HG03064 (cell line): ENCODE results near the gene AGPAT4.
"Not testable (repeated sequence)": the region's sequence is repeated elsewhere in the genome, so short reads cannot be mapped to it uniquely, and the experiment has no call there.

Experiments used
- ATAC-seq: cut with Tn5 transposase; IDR thresholded peaks from one replicate; pipeline ENCODE4 v1.9.1; 2021; ENCODE audit warnings: low read depth; ENCODE audit not compliant: unreplicated experiment

The AGPAT4 gene

GRCh38 chr6:161210857-161211256, 63.0 kb downstream of the AGPAT4 start:
- ATAC-seq = no peak

GRCh38 chr6:161207200-161207599, 66.7 kb downstream of the AGPAT4 start:
- no peak for ATAC-seq

GRCh38 chr6:161204866-161205557, 68.8 kb downstream of the AGPAT4 start:
- ATAC-seq = no peak

GRCh38 chr6:161200610-161201370, 73.1 kb downstream of the AGPAT4 start:
- no peak for ATAC-seq

GRCh38 chr6:161199850-161200249, 74.0 kb downstream of the AGPAT4 start:
- ATAC-seq = no peak

- ATAC-seq = no peak
Measured at GRCh38 chr6:161198783-161199460, 74.9 kb downstream of the AGPAT4 start.

GRCh38 chr6:161198176-161198575, 75.7 kb downstream of the AGPAT4 start:
- ATAC-seq = no peak

GRCh38 chr6:161195386-161195785, 78.5 kb downstream of the AGPAT4 start:
- no peak for ATAC-seq

- no peak for ATAC-seq
Measured at GRCh38 chr6:161194374-161194773, 79.5 kb downstream of the AGPAT4 start.

GRCh38 chr6:161192636-161193411, 81.0 kb downstream of the AGPAT4 start:
- ATAC-seq = no peak

GRCh38 chr6:161191671-161192070, 82.2 kb downstream of the AGPAT4 start:
- ATAC-seq = no peak

- ATAC-seq = no peak
Measured at GRCh38 chr6:161191007-161191406, 82.9 kb downstream of the AGPAT4 start.

- ATAC-seq = no peak
Measured at GRCh38 chr6:161189891-161190290, 84.0 kb downstream of the AGPAT4 start.

GRCh38 chr6:161188547-161189465, 85.1 kb downstream of the AGPAT4 start:
- no peak for ATAC-seq

- ATAC-seq = no peak
Measured at GRCh38 chr6:161186173-161186769, 87.6 kb downstream of the AGPAT4 start.

- no peak for ATAC-seq
Measured at GRCh38 chr6:161181121-161181520, 92.7 kb downstream of the AGPAT4 start.

- ATAC-seq = not testable (repeated sequence)
Measured at GRCh38 chr6:161178155-161178554, 95.7 kb downstream of the AGPAT4 start.

GRCh38 chr6:161176428-161176827, 97.4 kb downstream of the AGPAT4 start:
- not testable (repeated sequence) for ATAC-seq

GRCh38 chr6:161172769-161173168, 101.1 kb downstream of the AGPAT4 start:
- ATAC-seq = not testable (repeated sequence)
